Right atrium auricular region (tissue), 2 donors: ENCODE data around the gene DDX59. TPM values are rescaled to one million over a fixed set of nuclear protein-coding genes. Genes with fewer than 3 reads are reported as not detected.

Experiments used
- DNase-seq: peaks from one replicate; pipeline ENCODE4 v3.0.0-alpha.2; 2019; ENCODE audit warnings: low spot score
- H3K27ac ChIP-seq, 2 donors: fragments of 200-600 bp; sonication (generic); 1 replicate in 1 of 2; 2 replicates in 1 of 2; pipeline ENCODE4 v1.5.1; 2016 to 2019
- H3K27me3 ChIP-seq, 2 donors: fragments of 200-600 bp; sonication (generic); one replicate each; pipeline versions ENCODE4 v1.5.1 to v1.6.0; 2017 to 2019
- H3K36me3 ChIP-seq: fragments of 200-600 bp; sonication (generic); one replicate; pipeline ENCODE4 v1.5.1; 2016
- H3K4me1 ChIP-seq, 2 donors: fragments of 200-600 bp; sonication (generic); one replicate each; pipeline versions ENCODE4 v1.5.1 to v1.6.0; 2017 to 2019
- H3K4me3 ChIP-seq, 2 donors: fragments of 200-600 bp; sonication (generic); 1 replicate in 1 of 2; 2 replicates in 1 of 2; pipeline ENCODE4 v1.5.1; 2017 to 2019; ENCODE audit warnings: mild to moderate bottlenecking in 1 of 2, moderate library complexity in 1 of 2
- H3K9me3 ChIP-seq, 2 donors: fragments of 200-600 bp; sonication (generic); one replicate each; pipeline ENCODE4 v1.5.1; 2019
- CTCF ChIP-seq, 2 donors: fragments of 200-600 bp; sonication (generic); IDR thresholded peaks; one replicate each; pipeline ENCODE4 v1.5.1; 2019; ENCODE audit warnings: antibody characterized with exemption in 2 of 2
- total RNA-seq, 2 donors: library from RNA; depleted of rRNA; stranded (reverse); fragments of >200 nt; gene quantifications; one replicate each; pipeline ENCODE4 v1.1.0, GENCODE V29; 2016

The DDX59 gene
- total RNA-seq, 2 donors from 2014 or later: 13.4 to 21.5 TPM

GRCh38 chr1:200675588-200675852, 5.8 kb upstream of the DDX59 start:
- Histone ChIP-seq H3K36me3 (no peaks in the 10 kb centered on the region), H3K4me3 (no peak overlapping the region), H3K9me3 (no peaks in the 10 kb centered on the region), H3K4me1 (peaks cover 0 to 4% of the 10 kb centered on the region in 2 donors), H3K27me3 (no peaks in the 10 kb centered on the region), H3K27ac (no peak overlapping the region)
- TF ChIP-seq CTCF (IDR thresholded peaks at IDR 0.05): no peak
- no peak for DNase-seq

- TF ChIP-seq CTCF (IDR thresholded peaks at IDR 0.05): no peak
- no peak overlapping the region for H3K27ac ChIP-seq
- H3K9me3 ChIP-seq: no peaks in the 10 kb centered on the region
- H3K27me3 ChIP-seq: no peaks in the 10 kb centered on the region
- H3K4me3 ChIP-seq: no peak overlapping the region
- no peak for DNase-seq
- H3K36me3 ChIP-seq: no peaks in the 10 kb centered on the region
- peaks cover 0 to 6% of the 10 kb centered on the region in 2 donors for H3K4me1 ChIP-seq
These were observed 5.3 kb upstream of the DDX59 start for GRCh38 chr1:200674838-200675587.

GRCh38 chr1:200673952-200674823, 4.5 kb upstream of the DDX59 start:
- DNase-seq: no peak
- no peak overlapping the region for H3K4me3 ChIP-seq
- no peaks in the 10 kb centered on the region for H3K36me3 ChIP-seq
- H3K4me1 ChIP-seq: peaks cover 0 to 6% of the 10 kb centered on the region in 2 donors
- no peak for TF ChIP-seq CTCF (IDR thresholded peaks at IDR 0.05)
- no peaks in the 10 kb centered on the region for H3K9me3 ChIP-seq
- H3K27me3 ChIP-seq: no peaks in the 10 kb centered on the region
- H3K27ac ChIP-seq: no peak overlapping the region

GRCh38 chr1:200671235-200671786, 1.6 kb upstream of the DDX59 start:
- no peak for DNase-seq
- no peaks in the 10 kb centered on the region for H3K9me3 ChIP-seq
- no peaks in the 10 kb centered on the region for H3K27me3 ChIP-seq
- no peak overlapping the region for H3K4me3 ChIP-seq
- H3K36me3 ChIP-seq: no peaks in the 10 kb centered on the region
- peaks cover 0 to 9% of the 10 kb centered on the region in 2 donors for H3K4me1 ChIP-seq
- H3K27ac ChIP-seq: peak overlapping the region in 1 of 2 donors; percentile 100
- TF ChIP-seq CTCF (IDR thresholded peaks at IDR 0.05): no peak

- Histone ChIP-seq H3K4me1 (peaks cover 0 to 17% of the 10 kb centered on the region in 2 donors), H3K4me3 (peak overlapping the region; percentile 75 to 85), H3K27me3 (no peaks in the 10 kb centered on the region), H3K36me3 (no peaks in the 10 kb centered on the region), H3K27ac (peak overlapping the region; percentile 98 to 100), H3K9me3 (no peaks in the 10 kb centered on the region)
- TF ChIP-seq CTCF (IDR thresholded peaks at IDR 0.05): no peak
- DNase-seq: no peak
These were observed 773 bp upstream of the DDX59 start for GRCh38 chr1:200670242-200671118.
